Parathyroid adenoma (tissue), 2 donors: Measurements from ENCODE around the gene POMT2.

ENCODE experiments used
- H2AFZ ChIP-seq: fragments of 300-600 bp; sonication (generic); one replicate; pipeline ENCODE4 v1.7.0; 2017; ENCODE audit warnings: antibody characterized with exemption, mild to moderate bottlenecking
- H3K27ac ChIP-seq: fragments of 300-600 bp; sonication (generic); one replicate; pipeline ENCODE4 v1.7.0; 2017
- H3K27me3 ChIP-seq: fragments of 300-600 bp; sonication (generic); one replicate; pipeline ENCODE4 v1.7.0; 2017; ENCODE audit warnings: low read length; ENCODE audit not compliant: control insufficient read depth, insufficient read depth
- H3K36me3 ChIP-seq: fragments of 300-600 bp; sonication (generic); one replicate; pipeline ENCODE4 v1.7.0; 2017; ENCODE audit warnings: low read length; ENCODE audit not compliant: control insufficient read depth, insufficient read depth
- H3K4me1 ChIP-seq: fragments of 300-600 bp; sonication (generic); one replicate; pipeline ENCODE4 v1.7.0; 2017; ENCODE audit warnings: control low read depth
- H3K4me2 ChIP-seq: fragments of 300-600 bp; sonication (generic); one replicate; pipeline ENCODE4 v1.7.0; 2017; ENCODE audit warnings: low read length
- H3K4me3 ChIP-seq: fragments of 300-600 bp; sonication (generic); one replicate; pipeline ENCODE4 v1.7.0; 2017; ENCODE audit warnings: low read depth, low read length
- H3K79me2 ChIP-seq: fragments of 300-600 bp; sonication (generic); one replicate; pipeline ENCODE4 v1.7.0; 2017; ENCODE audit warnings: control low read depth
- H3K9ac ChIP-seq: fragments of 300-600 bp; sonication (generic); one replicate; pipeline ENCODE4 v1.7.0; 2017; ENCODE audit warnings: mild to moderate bottlenecking
- H3K9me3 ChIP-seq: fragments of 300-600 bp; sonication (generic); one replicate; pipeline ENCODE4 v1.7.0; 2017; ENCODE audit warnings: low read length; ENCODE audit not compliant: control insufficient read depth
- TF ChIP-seq, protein P1 (sequence below): fragments of 300-600 bp; sonication (generic); IDR thresholded peaks from one replicate; pipeline ENCODE4 v1.7.0; 2017; ENCODE audit warnings: antibody characterized with exemption, mild to moderate bottlenecking
- donor health status: primary hyperparathyroidism.

POMT2 gene

DNA sequence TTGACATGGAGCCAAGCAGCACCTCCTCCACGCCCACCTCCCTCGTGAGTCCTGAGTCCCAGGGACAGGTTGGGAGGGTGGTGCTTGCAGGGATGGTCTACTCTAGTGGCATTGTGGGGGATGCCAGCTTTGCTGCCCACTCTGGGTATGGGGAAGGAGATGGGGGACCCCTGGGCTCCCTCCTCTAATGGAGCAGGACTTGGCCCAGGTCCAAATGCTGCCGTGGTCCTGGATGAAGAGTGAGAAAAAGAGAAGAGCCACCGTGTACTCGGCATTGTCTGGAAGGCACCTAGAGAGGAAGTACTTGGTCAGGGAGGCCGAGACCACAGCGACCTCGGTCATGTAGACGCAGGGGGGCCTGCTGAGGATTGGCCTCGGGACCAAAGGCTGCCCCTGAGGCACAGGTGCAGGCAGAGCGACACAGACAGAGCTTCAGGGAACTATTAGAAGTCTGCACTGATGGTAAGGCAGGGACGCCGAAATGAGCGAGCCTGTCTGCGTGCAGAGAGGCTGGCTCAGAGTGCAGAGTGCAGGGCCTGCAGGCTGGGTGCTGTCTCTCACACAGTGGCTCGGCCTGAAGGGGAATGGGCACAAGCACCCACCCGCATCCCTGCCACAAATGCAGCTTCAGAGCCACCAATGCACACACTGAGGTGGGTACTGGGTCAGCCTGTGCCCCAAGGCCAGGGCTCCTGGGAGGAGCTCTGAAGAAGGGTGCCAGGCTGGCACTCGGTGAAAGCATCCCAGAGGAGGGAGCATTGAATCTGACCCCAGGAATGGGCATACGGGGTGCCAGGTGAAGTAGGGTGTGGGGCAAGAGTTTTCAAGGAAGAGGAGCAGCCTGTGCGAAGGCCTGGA, 67.1 kb downstream of the POMT2 start:
- TF ChIP-seq, protein P1, sequence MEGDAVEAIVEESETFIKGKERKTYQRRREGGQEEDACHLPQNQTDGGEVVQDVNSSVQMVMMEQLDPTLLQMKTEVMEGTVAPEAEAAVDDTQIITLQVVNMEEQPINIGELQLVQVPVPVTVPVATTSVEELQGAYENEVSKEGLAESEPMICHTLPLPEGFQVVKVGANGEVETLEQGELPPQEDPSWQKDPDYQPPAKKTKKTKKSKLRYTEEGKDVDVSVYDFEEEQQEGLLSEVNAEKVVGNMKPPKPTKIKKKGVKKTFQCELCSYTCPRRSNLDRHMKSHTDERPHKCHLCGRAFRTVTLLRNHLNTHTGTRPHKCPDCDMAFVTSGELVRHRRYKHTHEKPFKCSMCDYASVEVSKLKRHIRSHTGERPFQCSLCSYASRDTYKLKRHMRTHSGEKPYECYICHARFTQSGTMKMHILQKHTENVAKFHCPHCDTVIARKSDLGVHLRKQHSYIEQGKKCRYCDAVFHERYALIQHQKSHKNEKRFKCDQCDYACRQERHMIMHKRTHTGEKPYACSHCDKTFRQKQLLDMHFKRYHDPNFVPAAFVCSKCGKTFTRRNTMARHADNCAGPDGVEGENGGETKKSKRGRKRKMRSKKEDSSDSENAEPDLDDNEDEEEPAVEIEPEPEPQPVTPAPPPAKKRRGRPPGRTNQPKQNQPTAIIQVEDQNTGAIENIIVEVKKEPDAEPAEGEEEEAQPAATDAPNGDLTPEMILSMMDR, result no peak
- no peak overlapping the region for H3K4me2 ChIP-seq
- no peaks in the 10 kb centered on the region for H3K9me3 ChIP-seq
- no peak overlapping the region for H3K27ac ChIP-seq
- no peak overlapping the region for H3K9ac ChIP-seq
- no peaks in the 10 kb centered on the region for H3K79me2 ChIP-seq
- no peaks in the 10 kb centered on the region for H3K36me3 ChIP-seq
- H3K27me3 ChIP-seq, result no peaks in the 10 kb centered on the region
- no peaks in the 10 kb centered on the region for H3K4me1 ChIP-seq
- H3K4me3 ChIP-seq, result no peak overlapping the region
- H2AFZ ChIP-seq, result no peak overlapping the region

DNA sequence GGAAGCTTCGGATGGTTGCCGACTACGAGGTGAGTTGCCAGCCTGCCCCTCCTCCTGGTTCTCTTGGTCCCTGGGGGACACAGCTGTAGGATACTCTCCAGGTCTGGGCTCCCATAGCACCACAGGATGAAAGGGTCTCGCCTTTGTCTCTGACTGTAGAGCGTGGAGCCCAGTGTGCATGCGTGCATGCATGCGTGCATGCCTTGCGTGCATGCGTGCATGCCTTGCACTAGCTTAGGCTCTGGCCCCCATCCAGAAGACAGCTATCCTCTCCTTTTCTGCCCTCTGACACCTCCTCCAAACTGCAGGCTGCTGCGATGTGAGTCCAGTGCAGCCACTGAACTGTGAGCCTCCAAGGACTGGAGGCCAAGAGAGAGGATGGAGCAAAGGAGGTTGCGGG, 68.8 kb downstream of the POMT2 start:
- TF ChIP-seq, protein P1, result no peak
- H3K79me2 ChIP-seq, result no peaks in the 10 kb centered on the region
- H3K4me2 ChIP-seq, result no peak overlapping the region
- no peaks in the 10 kb centered on the region for H3K36me3 ChIP-seq
- H3K27me3 ChIP-seq, result no peaks in the 10 kb centered on the region
- no peak overlapping the region for H3K27ac ChIP-seq
- H3K4me1 ChIP-seq, result no peaks in the 10 kb centered on the region
- H2AFZ ChIP-seq, result no peak overlapping the region
- H3K4me3 ChIP-seq, result no peak overlapping the region
- H3K9ac ChIP-seq, result no peak overlapping the region
- H3K9me3 ChIP-seq, result no peaks in the 10 kb centered on the region

DNA sequence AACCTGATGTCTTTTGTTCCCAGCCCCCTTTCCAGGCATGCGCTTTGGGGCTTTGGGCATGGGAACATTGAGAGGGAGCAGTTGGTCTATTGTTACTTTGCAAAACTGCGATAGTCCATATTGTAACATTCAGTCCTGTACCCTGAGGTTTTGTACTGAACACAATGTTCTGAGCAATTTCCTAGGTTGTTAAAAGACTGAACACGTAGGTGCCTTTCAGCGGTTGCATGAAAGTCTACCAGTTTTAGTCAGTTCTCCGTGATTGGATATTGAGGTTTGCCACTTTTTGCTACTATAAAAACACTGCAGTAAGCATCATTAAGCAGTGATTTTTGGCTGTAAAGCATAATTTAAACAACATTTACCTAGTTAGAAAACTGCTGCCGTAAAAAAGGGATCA, 69.8 kb downstream of the POMT2 start:
- no peak overlapping the region for H3K27ac ChIP-seq

DNA sequence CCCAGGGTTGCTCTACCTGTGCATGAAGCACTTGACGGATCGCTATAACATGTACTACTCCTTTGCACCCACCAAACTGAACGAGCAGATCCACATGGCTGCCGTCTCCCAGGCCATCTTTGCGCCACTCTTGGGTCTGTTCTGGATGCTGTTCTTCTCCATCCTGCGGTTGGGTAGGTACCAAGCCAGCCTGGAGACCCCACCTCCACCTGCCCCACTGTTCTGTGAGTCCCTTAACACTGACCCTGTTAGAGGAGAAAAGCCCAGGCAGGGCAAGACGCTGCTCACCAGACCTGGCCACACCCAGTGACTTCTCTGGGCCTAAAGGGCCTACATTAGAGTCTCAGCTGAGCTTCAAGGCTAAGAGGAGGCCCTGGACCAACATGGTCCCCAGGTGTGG, 71.4 kb downstream of the POMT2 start:
- no peaks in the 10 kb centered on the region for H3K79me2 ChIP-seq
- H3K4me1 ChIP-seq, result no peaks in the 10 kb centered on the region
- no peaks in the 10 kb centered on the region for H3K9me3 ChIP-seq
- no peak overlapping the region for H2AFZ ChIP-seq
- no peaks in the 10 kb centered on the region for H3K27me3 ChIP-seq
- no peak overlapping the region for H3K27ac ChIP-seq
- H3K36me3 ChIP-seq, result no peaks in the 10 kb centered on the region
- no peak overlapping the region for H3K4me2 ChIP-seq
- TF ChIP-seq, protein P1, result no peak
- no peak overlapping the region for H3K4me3 ChIP-seq
- no peak overlapping the region for H3K9ac ChIP-seq

More for the DNA sequence above, 69.8 kb downstream of the POMT2 start:
- H3K36me3 ChIP-seq, result no peaks in the 10 kb centered on the region
- no peak overlapping the region for H3K4me3 ChIP-seq
- TF ChIP-seq, protein P1, result no peak
- no peaks in the 10 kb centered on the region for H3K27me3 ChIP-seq
- H3K9me3 ChIP-seq, result no peaks in the 10 kb centered on the region
- no peaks in the 10 kb centered on the region for H3K79me2 ChIP-seq
- no peak overlapping the region for H3K9ac ChIP-seq
- H2AFZ ChIP-seq, result no peak overlapping the region
- no peak overlapping the region for H3K4me2 ChIP-seq
- H3K4me1 ChIP-seq, result no peaks in the 10 kb centered on the region

DNA sequence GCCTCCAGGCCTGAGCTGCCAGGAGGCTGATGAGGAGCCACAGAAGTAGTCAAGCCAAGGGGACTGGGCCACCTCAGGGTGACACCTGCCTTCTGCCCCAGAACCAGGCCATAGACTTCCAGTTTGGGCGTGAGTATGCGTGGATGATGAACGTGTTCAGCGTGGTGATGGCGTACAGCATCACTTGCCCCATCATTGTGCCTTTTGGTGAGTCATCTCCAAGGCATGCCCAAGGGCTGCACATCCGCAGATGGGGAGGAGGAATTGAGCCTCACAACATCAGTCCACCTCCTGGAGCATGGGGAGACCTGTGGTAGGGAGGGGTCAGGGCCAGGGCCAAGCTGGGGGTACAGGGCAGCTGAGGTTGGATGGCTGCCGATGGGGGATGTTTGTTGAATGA, 72.0 kb downstream of the POMT2 start:
- Histone ChIP-seq H3K4me3 (no peak overlapping the region), H2AFZ (no peak overlapping the region), H3K4me2 (no peak overlapping the region), H3K27me3 (no peaks in the 10 kb centered on the region), H3K4me1 (no peaks in the 10 kb centered on the region), H3K27ac (no peak overlapping the region), H3K36me3 (no peaks in the 10 kb centered on the region), H3K79me2 (no peaks in the 10 kb centered on the region), H3K9me3 (no peaks in the 10 kb centered on the region), H3K9ac (no peak overlapping the region)
- TF ChIP-seq, protein P1, result no peak
